Adipocyte (in vitro differentiated cells): ENCODE measurements around the gene S100A10.

Experiments used
- DNase-seq: peaks from one replicate; pipeline ENCODE4 v3.0.0-alpha.2; 2015; ENCODE audit warnings: low read depth
- H3K27me3 ChIP-seq: replicated peaks from 2 replicates; pipeline ENCODE4 v1.7.0; 2013; ENCODE audit warnings: mild to moderate bottlenecking, low read length, moderate library complexity; ENCODE audit not compliant: control insufficient read depth, insufficient read depth
- H3K36me3 ChIP-seq: 2 replicates; pipeline ENCODE4 v1.7.0; 2013; ENCODE audit warnings: low read length, mild to moderate bottlenecking, moderate library complexity; ENCODE audit not compliant: control insufficient read depth, insufficient read depth, severe bottlenecking
- H3K4me1 ChIP-seq: 2 replicates; pipeline ENCODE4 v1.7.0; 2013; ENCODE audit warnings: mild to moderate bottlenecking, low read length, moderate library complexity; ENCODE audit not compliant: control insufficient read depth, insufficient read depth
- H3K4me3 ChIP-seq: 2 replicates; pipeline ENCODE4 v1.7.0; 2013; ENCODE audit warnings: mild to moderate bottlenecking, low read length, moderate library complexity
- H3K9ac ChIP-seq: 2 replicates; pipeline ENCODE4 v1.7.0; 2013; ENCODE audit warnings: mild to moderate bottlenecking, low read length, moderate library complexity
- H3K9me3 ChIP-seq: 2 replicates; pipeline ENCODE4 v1.7.0; 2013; ENCODE audit warnings: mild to moderate bottlenecking, low read length, moderate library complexity; ENCODE audit not compliant: control insufficient read depth

S100A10 gene

GRCh38 chr1:151993084-151993733, 450 bp downstream of the S100A10 start:
- H3K4me1 ChIP-seq = peaks cover 55% of the 10 kb centered on the region
- H3K27me3 ChIP-seq = no peaks in the 10 kb centered on the region
- no peaks in the 10 kb centered on the region for H3K9me3 ChIP-seq
- DNase-seq = peak; percentile 59
- H3K36me3 ChIP-seq = no peaks in the 10 kb centered on the region
- peak overlapping the region; percentile 97 for H3K4me3 ChIP-seq
- H3K9ac ChIP-seq = peak overlapping the region; percentile 99

- no peaks in the 10 kb centered on the region for H3K27me3 ChIP-seq
- H3K9me3 ChIP-seq = no peaks in the 10 kb centered on the region
- H3K4me1 ChIP-seq = peaks cover 61% of the 10 kb centered on the region
- H3K9ac ChIP-seq = peak overlapping the region; percentile 99
- no peaks in the 10 kb centered on the region for H3K36me3 ChIP-seq
- DNase-seq = peak; percentile 95
- peak overlapping the region; percentile 97 for H3K4me3 ChIP-seq
These were observed 1.2 kb downstream of the S100A10 start for GRCh38 chr1:151992303-151993083.

- peaks cover 61% of the 10 kb centered on the region for H3K4me1 ChIP-seq
- peak overlapping the region; percentile 97 for H3K4me3 ChIP-seq
- H3K9me3 ChIP-seq = no peaks in the 10 kb centered on the region
- no peaks in the 10 kb centered on the region for H3K27me3 ChIP-seq
- peak overlapping the region; percentile 99 for H3K9ac ChIP-seq
- H3K36me3 ChIP-seq = no peaks in the 10 kb centered on the region
- DNase-seq = peak; percentile 40
These were observed 1.9 kb downstream of the S100A10 start for GRCh38 chr1:151991663-151992302.

- H3K4me1 ChIP-seq = peaks cover 70% of the 10 kb centered on the region
- peaks cover 7% of the 10 kb centered on the region for H3K36me3 ChIP-seq
- no peaks in the 10 kb centered on the region for H3K27me3 ChIP-seq
- DNase-seq = peak; percentile 82
- H3K9ac ChIP-seq = peak overlapping the region; percentile 99
- no peaks in the 10 kb centered on the region for H3K9me3 ChIP-seq
- peak overlapping the region; percentile 97 for H3K4me3 ChIP-seq
These were observed 2.8 kb downstream of the S100A10 start for GRCh38 chr1:151990856-151991198.

GRCh38 chr1:151990058-151990855, 3.4 kb downstream of the S100A10 start:
- Histone ChIP-seq H3K27me3 (no peaks in the 10 kb centered on the region), H3K4me1 (peaks cover 70% of the 10 kb centered on the region), H3K36me3 (peaks cover 13% of the 10 kb centered on the region), H3K9ac (peak overlapping the region; percentile 99), H3K4me3 (peak overlapping the region; percentile 97), H3K9me3 (no peaks in the 10 kb centered on the region)
- no peak for DNase-seq

- peaks cover 22% of the 10 kb centered on the region for H3K36me3 ChIP-seq
- H3K9ac ChIP-seq = peak overlapping the region; percentile 99
- no peaks in the 10 kb centered on the region for H3K9me3 ChIP-seq
- peak; percentile 94 for DNase-seq
- peaks cover 73% of the 10 kb centered on the region for H3K4me1 ChIP-seq
- H3K4me3 ChIP-seq = peak overlapping the region; percentile 97
- H3K27me3 ChIP-seq = no peaks in the 10 kb centered on the region
These were observed 4.3 kb downstream of the S100A10 start for GRCh38 chr1:151989211-151989862.

- Histone ChIP-seq H3K36me3 (peaks cover 31% of the 10 kb centered on the region), H3K9ac (peak overlapping the region; percentile 85), H3K9me3 (no peaks in the 10 kb centered on the region), H3K27me3 (no peaks in the 10 kb centered on the region), H3K4me1 (peaks cover 77% of the 10 kb centered on the region), H3K4me3 (peak overlapping the region; percentile 70)
- DNase-seq = peak; percentile 81
These were observed 5.2 kb downstream of the S100A10 start for GRCh38 chr1:151988405-151988923.

- no peak for DNase-seq
- H3K4me3 ChIP-seq = no peak overlapping the region
- H3K9me3 ChIP-seq = no peaks in the 10 kb centered on the region
- peaks cover 90% of the 10 kb centered on the region for H3K4me1 ChIP-seq
- peaks cover 46% of the 10 kb centered on the region for H3K36me3 ChIP-seq
- no peak overlapping the region for H3K9ac ChIP-seq
- no peaks in the 10 kb centered on the region for H3K27me3 ChIP-seq
These were observed 7.0 kb downstream of the S100A10 start for GRCh38 chr1:151986501-151987190.

- DNase-seq = no peak
- no peak overlapping the region for H3K4me3 ChIP-seq
- no peak overlapping the region for H3K9ac ChIP-seq
- no peaks in the 10 kb centered on the region for H3K27me3 ChIP-seq
- H3K36me3 ChIP-seq = peaks cover 54% of the 10 kb centered on the region
- H3K9me3 ChIP-seq = no peaks in the 10 kb centered on the region
- peaks cover 90% of the 10 kb centered on the region for H3K4me1 ChIP-seq
These were observed 7.9 kb downstream of the S100A10 start for GRCh38 chr1:151985768-151986167.

- DNase-seq = no peak
- no peaks in the 10 kb centered on the region for H3K27me3 ChIP-seq
- H3K9ac ChIP-seq = no peak overlapping the region
- peaks cover 87% of the 10 kb centered on the region for H3K4me1 ChIP-seq
- no peaks in the 10 kb centered on the region for H3K9me3 ChIP-seq
- no peak overlapping the region for H3K4me3 ChIP-seq
- peaks cover 54% of the 10 kb centered on the region for H3K36me3 ChIP-seq
These were observed 8.4 kb downstream of the S100A10 start for GRCh38 chr1:151985270-151985669.
